Renal pelvis (tissue), 4 donors: ENCODE measurements around the gene AGXT2. TPM values are rescaled to one million over a fixed set of nuclear protein-coding genes. Genes with fewer than 3 reads are reported as not detected.

Source experiments
- DNase-seq: peaks from one replicate; pipeline ENCODE4 v3.0.0-alpha.2; 2013
- polyA plus RNA-seq, 3 donors: library from polyadenylated mRNA; unstranded; fragments of 120-200 nt; gene quantifications; one replicate each; pipeline ENCODE4 v1.2.1, GENCODE V29; 2013; ENCODE audit not compliant: insufficient read length in 3 of 3

The AGXT2 gene
- polyA plus RNA-seq, 3 donors = 26.9 to 60.3 (median 55.8) TPM

DNA sequence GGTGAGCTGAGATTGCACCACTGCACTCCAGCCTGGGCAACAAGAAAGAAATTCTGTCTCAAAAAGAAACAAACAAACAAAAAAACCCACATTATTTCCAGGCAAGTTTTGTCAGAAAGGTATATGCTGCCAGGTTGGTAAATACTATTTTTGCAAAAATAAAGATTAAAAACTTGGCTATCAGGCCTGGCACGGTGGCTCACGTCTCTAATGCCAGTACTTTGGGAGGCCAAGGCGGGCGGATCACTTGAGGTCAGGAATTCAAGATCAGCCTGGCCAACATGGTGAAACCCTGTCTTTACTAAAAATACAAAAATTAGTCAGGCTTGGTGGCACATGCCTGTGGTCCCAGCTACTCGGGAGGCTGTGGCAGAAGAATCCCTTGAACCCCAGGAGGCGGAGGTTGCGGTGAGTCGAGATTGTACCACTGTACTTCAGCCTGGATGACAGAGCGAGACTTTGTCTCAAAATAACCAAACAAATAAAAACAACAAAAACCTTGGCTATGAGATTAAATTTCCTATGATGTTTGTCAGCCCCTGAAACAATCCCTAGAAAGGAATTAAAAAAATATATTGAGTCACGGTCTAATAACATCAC, 22.7 kb downstream of the AGXT2 start:
- DNase-seq = no peak

DNA sequence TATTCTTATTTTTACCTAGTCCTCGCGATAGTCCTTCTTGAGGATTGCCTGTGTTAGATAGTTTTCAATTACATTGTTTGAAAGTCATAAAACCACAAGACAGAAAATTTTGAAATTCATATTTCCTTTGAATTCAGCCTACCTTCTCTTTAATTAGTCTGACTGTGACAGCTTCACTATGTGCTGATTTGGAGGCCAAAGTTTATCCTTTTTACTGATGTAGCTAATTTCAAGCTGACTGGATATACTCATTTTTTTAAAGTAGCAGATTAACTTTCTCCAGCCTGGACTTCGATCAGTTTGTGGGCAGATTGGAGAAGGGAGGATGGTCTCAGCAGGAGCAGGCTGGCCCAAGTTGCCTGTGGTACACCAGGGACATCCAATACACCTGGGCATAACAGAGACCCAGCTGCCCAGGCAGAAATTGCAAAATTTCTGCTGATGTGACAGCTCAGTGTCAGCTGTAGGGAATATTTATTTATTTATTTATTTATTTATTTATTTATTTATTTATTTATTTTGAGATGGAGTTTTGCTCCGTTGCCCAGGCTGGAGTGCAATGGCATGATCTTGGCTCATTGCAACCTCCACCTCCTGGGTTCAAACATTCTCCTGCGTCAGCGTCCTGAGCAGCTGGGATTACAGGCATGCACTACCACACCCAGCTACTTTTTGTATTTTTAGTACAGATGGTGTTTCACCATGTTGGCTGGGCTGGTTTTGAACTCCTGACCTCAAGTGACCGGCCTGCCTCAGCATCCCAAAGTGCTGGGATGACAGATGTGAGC, 24.2 kb downstream of the AGXT2 start:
- no peak for DNase-seq

GRCh38 chr5:35016174-35017051, 31.3 kb downstream of the AGXT2 start:
- DNase-seq = no peak

DNA sequence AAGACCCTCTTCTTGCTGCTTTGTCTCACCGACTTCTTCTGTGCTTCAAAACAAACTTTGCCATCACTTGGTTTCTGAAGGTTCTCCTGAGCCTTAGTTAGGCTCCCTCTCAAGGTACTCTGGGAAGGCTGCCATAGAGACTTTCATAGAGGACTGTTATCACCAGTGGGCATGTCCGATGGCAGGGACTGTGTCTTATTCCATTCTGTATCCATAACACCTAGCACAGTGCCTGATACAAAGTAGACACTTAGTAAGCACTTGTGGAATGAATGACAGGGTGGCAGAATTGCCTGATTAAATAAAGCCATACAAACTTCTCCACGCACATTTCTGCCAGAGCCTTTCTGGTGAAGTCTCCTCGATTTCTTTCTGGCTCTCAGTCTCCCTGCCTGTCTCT, 32.7 kb downstream of the AGXT2 start:
- DNase-seq = no peak

GRCh38 chr5:35012796-35013195, 35.0 kb downstream of the AGXT2 start:
- DNase-seq = no peak

- DNase-seq = no peak
These were observed 35.4 kb downstream of the AGXT2 start for GRCh38 chr5:35012365-35012764.

DNA sequence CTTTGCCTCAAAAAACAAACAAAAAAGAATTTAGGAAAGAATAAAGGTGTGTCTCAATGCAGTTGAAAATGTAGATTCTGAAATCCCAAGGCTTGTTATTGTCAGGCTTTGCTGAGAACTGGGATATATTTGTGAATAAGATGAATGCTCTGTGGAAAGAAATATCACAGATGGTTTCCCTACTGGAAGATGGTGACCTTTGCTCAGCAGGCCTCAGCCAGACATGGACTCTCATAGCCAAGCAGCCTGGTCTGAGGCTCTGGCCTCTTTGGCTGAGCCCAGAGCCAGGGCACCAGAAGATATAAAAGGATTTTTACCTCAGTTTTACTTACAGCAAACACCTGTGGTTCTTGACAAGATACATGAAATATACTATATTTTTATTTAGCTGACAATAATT, 37.1 kb downstream of the AGXT2 start:
- DNase-seq = no peak

DNA sequence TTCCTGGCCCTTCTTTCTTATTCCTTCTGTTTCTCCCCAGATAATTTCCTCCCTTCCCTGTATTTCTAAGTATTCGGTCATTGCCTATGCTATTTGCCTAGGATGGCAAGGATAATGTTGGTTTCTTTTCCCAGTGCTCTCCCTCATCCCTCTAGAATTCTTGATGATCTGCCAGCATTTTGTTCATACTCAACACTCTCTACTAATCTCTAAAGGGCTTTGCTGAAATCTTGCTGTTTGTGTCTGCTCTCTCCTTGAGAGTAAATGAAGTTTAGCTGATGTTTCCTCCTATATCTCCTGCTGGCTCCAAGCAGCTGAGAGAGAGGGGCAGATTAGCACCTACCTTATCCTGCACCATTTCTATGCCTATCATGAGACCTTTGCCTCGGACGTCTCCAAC, 38.1 kb downstream of the AGXT2 start:
- no peak for DNase-seq

DNA sequence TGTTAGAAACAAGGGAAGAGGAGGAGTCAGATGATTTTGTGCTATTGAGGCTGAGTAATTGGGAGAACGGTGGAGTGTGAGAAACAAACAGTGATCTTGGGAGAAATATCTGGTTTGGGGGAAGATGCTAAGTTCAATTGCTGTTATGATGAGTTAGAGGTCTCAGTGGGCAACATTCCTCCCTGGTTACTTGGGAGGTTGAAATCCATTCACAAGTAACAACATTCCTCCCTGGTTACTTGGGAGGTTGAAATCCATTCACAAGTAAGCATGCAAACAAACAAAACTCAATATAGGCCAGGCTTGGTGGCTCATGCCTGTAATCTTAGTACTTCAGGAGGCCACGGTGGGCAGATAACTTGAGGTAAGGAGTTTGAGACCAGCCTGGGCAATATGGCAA, 38.7 kb downstream of the AGXT2 start:
- no peak for DNase-seq

DNA sequence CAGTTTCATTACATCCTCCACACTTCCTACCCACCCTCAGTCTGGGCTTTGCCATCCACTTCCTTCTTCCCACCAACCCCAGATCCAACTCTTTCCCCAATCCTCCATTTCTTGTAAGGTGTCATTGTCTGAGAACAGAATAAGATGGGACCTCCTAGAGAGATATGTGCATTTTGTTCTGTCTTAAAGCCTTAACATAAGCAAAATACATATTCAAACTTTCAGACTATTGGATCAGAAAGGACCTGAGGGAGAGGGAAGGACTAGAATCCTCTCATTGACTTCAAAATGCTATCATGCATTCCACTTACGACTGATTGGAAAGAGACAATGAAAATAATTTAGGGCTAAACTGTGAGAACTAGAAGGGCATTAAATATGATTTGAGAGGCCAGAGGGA, 43.0 kb downstream of the AGXT2 start:
- DNase-seq = no peak

DNA sequence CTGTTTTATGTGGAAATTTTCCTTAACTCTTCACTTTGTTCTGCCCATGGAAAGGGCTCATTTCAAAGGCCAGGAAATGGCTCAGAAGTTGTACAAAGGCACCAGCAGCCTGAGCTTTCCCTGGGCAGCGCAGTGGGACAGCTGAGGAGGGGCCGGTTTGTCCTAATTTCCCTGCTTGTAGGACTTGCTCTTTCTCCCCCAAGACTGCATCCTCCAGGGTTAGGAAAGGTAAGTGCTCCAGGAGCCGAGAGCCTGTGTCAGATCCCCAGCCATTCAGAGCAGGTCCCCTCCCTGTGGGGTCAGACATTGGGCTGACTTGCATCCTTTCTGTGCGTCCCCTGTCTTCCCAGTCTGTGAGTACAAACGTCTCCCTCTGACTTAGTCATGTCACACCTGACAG, 43.5 kb downstream of the AGXT2 start:
- DNase-seq = no peak

- peak; percentile 52 for DNase-seq
These were observed 44.5 kb downstream of the AGXT2 start for GRCh38 chr5:35003018-35003957.

DNA sequence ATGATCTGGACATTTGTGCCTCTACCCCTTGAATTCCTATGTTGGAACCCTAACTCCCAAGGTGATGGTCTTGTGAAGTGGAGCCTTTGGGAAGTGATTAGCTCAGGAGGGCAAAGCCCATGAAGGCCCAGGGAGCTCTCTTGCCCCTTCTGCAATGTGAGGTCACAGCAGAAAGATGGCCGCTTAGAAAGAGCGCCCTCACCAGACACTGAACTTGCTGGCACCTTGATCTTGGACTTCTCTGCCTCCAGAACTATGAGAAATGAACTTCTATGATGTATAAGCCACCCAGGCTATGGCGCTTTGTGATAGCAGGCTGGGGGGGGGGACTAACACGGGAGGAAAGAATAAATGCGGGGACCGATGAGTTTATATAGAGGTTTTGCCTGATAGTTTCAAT, 45.3 kb downstream of the AGXT2 start:
- DNase-seq = no peak

DNA sequence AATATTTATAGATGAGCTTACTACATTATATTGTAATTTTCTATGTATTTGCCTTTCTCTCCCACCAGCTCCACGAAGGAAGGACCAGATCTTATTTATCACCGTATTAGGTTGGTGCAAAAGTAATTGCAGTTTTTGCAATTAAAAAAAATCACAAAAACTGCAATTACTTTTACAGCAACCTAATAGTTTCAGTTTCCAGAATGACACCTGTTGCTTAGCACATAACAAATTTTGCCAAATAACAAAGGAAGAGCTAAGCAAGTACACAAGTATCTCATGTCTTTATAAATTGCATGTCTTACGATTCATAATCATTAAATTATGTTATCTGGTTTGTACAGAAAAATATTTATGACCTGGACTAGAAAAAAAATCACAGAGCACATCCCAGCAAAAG, 45.9 kb downstream of the AGXT2 start:
- DNase-seq = no peak

GRCh38 chr5:34998058-34998789, 49.5 kb downstream of the AGXT2 start:
- no peak for DNase-seq

DNA sequence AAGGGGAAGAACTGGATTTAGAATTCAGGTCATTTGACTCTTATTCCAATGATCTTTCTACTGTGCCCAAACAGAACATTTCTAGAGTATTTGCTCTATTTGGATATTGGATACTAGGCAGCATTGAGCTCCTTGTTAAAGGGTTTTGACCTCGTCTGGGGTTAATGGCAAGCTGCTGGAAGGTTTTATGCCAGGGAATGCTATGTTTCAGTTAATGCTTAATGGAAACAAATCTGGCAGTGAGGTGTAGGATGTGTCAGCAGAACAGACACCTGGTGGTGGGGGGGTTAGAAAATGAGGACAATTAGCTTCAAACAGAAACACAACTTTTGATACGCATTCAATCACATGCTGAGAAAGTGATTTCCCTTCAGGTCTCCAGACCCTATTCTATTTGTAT, 51.5 kb downstream of the AGXT2 start:
- DNase-seq = peak; percentile 11

GRCh38 chr5:34993951-34994350, 53.8 kb downstream of the AGXT2 start:
- DNase-seq = no peak

- no peak for DNase-seq
These were observed 56.1 kb downstream of the AGXT2 start for GRCh38 chr5:34991486-34992238.

GRCh38 chr5:34986965-34987364, 60.8 kb downstream of the AGXT2 start:
- no peak for DNase-seq

DNA sequence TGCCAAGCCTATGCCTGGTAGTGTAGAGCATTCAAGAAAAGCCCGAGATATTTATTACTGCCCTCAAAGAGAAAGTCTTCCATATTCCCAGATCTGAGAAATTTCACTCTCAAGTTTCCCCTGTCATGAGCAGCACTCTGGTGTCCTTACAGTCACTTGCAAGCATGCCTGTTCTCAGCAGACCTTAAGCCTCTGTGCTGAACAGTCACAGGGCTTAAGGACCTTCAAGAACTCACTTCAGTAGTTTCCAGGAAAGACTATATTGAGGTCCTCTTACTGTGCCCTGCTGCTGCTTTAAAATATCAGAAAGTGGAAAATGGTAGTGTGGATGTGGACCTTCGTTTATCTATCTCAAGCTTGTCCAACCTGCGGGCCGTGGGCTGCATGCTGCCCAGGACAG, 64.9 kb downstream of the AGXT2 start:
- DNase-seq = no peak
